GM12878 (cell line): ENCODE measurements around the gene TMOD2. TPM values are rescaled to one million over a fixed set of nuclear protein-coding genes. Genes with fewer than 3 reads are reported as not detected.

Experiments
- ATAC-seq: fragments of 200-7000 bp; cut with Tn5 transposase; 3 replicates; pipeline ENCODE4 v1.9.1; 2020; ENCODE audit warnings: mild to moderate bottlenecking, moderate library complexity
- BruUV-seq: library from RNA; stranded (reverse); fragments of 400-500 nt; replicated peaks from 2 replicates; lab custom pipeline; 2021; lab: Mats Ljungman, UMichigan
- CTCF ChIA-PET: fragments of 300-600 bp; sonication (Branson Sonifier 250); formaldehyde crosslinking; extraction: SDS; loops from one replicate; lab custom pipeline; 2021; ENCODE audit warnings: inconsistent platforms; lab: Yijun Ruan, JAX
- POLR2A ChIA-PET: fragments of 350-600 bp; formaldehyde crosslinking; extraction: SDS; loops from one replicate; lab custom pipeline; 2021; ENCODE audit warnings: inconsistent platforms; lab: Charles Lee
- RAD21 ChIA-PET: fragments of 300-600 bp; sonication (Branson Sonifier 250); formaldehyde crosslinking; loops from one replicate; lab custom pipeline; 2023; ENCODE audit warnings: antibody characterized with exemption; ENCODE audit not compliant: unreplicated experiment; lab: Charles Lee
- SMC1A ChIA-PET: fragments of 300-600 bp; sonication (Branson Sonifier 250); formaldehyde crosslinking; loops from one replicate; lab custom pipeline; 2023; ENCODE audit not compliant: unreplicated experiment, uncharacterized antibody; lab: Charles Lee
- DNase-seq: peaks from one replicate; pipeline ENCODE4 v3.0.0-alpha.2; 2011; ENCODE audit warnings: low read depth, low spot score
- FAIRE-seq: peaks from 3 replicates; lab custom pipeline; 2011; peaks lifted over from hg19 to GRCh38; lab: Jason Lieb, UNC
- H2AFZ ChIP-seq: 2 replicates; pipeline ENCODE4 v1.6.0; 2011; ENCODE audit warnings: low read depth, low read length, control low read depth; ENCODE audit not compliant: control insufficient read depth
- H3K27ac ChIP-seq: 2 replicates; pipeline ENCODE4 v1.5.1; 2011; ENCODE audit warnings: control low read depth; ENCODE audit not compliant: control insufficient read depth, insufficient read depth
- H3K27me3 ChIP-seq, 2 experiments: replicated peaks in 1 of 2; 2 replicates each; pipeline versions ENCODE4 v1.6.0 to v1.6.1; 2011; ENCODE audit warnings: low read length in 1 of 2; ENCODE audit not compliant: control insufficient read depth in 2 of 2, insufficient read depth in 2 of 2
- H3K36me3 ChIP-seq, 2 experiments: 2 replicates each; pipeline ENCODE4 v1.5.1; 2011; ENCODE audit warnings: low read length in 1 of 2; ENCODE audit not compliant: control insufficient read depth in 2 of 2, insufficient read depth in 2 of 2
- H3K4me1 ChIP-seq: 2 replicates; pipeline ENCODE4 v1.6.1; 2011; ENCODE audit warnings: mild to moderate bottlenecking, low read length, moderate library complexity, mixed read lengths; ENCODE audit not compliant: control insufficient read depth, insufficient read depth
- H3K4me2 ChIP-seq: 2 replicates; pipeline ENCODE4 v1.6.0; 2011; ENCODE audit warnings: control low read depth; ENCODE audit not compliant: control insufficient read depth, insufficient read depth
- H3K4me3 ChIP-seq: fragments of 200-600 bp; sonication (generic); 2 replicates; pipeline ENCODE4 v1.5.1; 2016
- H3K79me2 ChIP-seq: 2 replicates; pipeline ENCODE4 v1.6.0; 2011; ENCODE audit warnings: low read length; ENCODE audit not compliant: control insufficient read depth, insufficient read depth
- H3K9ac ChIP-seq: 2 replicates; pipeline ENCODE4 v1.8.0; 2011; ENCODE audit warnings: low read length, control low read depth, mixed read lengths; ENCODE audit not compliant: control insufficient read depth, insufficient read depth
- H3K9me3 ChIP-seq: replicated peaks from 3 replicates; pipeline ENCODE4 v1.5.1; 2011; ENCODE audit warnings: mild to moderate bottlenecking, low read length; ENCODE audit not compliant: control insufficient read depth, insufficient read depth
- H4K20me1 ChIP-seq: 2 replicates; pipeline ENCODE4 v1.6.0; 2011; ENCODE audit not compliant: control insufficient read depth, insufficient read depth
- BACH1 ChIP-seq: fragments of 450-650 bp; IDR thresholded peaks from 2 replicates; pipeline ENCODE4 v1.6.1; 2017; ENCODE audit warnings: mild to moderate bottlenecking, borderline replicate concordance
- CEBPB ChIP-seq, 2 experiments: fragments of 150-350 bp in 1 of 2; IDR thresholded peaks; 2 replicates each; pipeline ENCODE4 v1.6.1; 2012 to 2014; ENCODE audit warnings: low read depth in 2 of 2, low read length in 2 of 2, borderline replicate concordance in 1 of 2, inconsistent platforms in 1 of 2
- CHD1 ChIP-seq: IDR thresholded peaks from 2 replicates; pipeline ENCODE4 v1.6.1; 2012; ENCODE audit warnings: low read depth, low read length, improper control_type of control experiment
- ESRRA ChIP-seq: IDR thresholded peaks from 2 replicates; pipeline ENCODE4 v1.6.1; 2012; ENCODE audit warnings: mild to moderate bottlenecking, low read length, improper control_type of control experiment
- EZH2 ChIP-seq: IDR thresholded peaks from 2 replicates; pipeline ENCODE4 v1.6.1; 2012; ENCODE audit warnings: low read depth, mild to moderate bottlenecking, control low read depth, inconsistent platforms, low read length, borderline replicate concordance; ENCODE audit not compliant: control insufficient read depth
- GATAD2B ChIP-seq: fragments of 450-650 bp; conservative IDR thresholded peaks from 2 replicates; pipeline ENCODE4 v1.6.1; 2017; ENCODE audit warnings: low read depth, mild to moderate bottlenecking, moderate library complexity
- MEF2A ChIP-seq: IDR thresholded peaks from 2 replicates; pipeline ENCODE4 v1.6.1; 2011; ENCODE audit warnings: low read depth, mild to moderate bottlenecking, low read length, moderate library complexity; ENCODE audit not compliant: insufficient read depth
- MYC ChIP-seq: IDR thresholded peaks from 2 replicates; pipeline ENCODE4 v1.6.1; 2011; ENCODE audit warnings: mild to moderate bottlenecking, low read length, moderate library complexity, inconsistent platforms; ENCODE audit not compliant: insufficient read depth, insufficient replicate concordance, insufficient read length, severe bottlenecking
- PAX8 ChIP-seq: fragments of 450-650 bp; IDR thresholded peaks from 2 replicates; pipeline ENCODE4 v1.6.1; 2017; ENCODE audit warnings: mild to moderate bottlenecking, moderate library complexity
- PKNOX1 ChIP-seq: fragments of 450-650 bp; IDR thresholded peaks from 2 replicates; pipeline ENCODE4 v1.6.1; 2016; ENCODE audit warnings: mild to moderate bottlenecking
- POLR2A ChIP-seq: IDR thresholded peaks from 2 replicates; pipeline ENCODE4 v1.6.1; 2011; ENCODE audit warnings: low read depth, mild to moderate bottlenecking, low read length
- RB1 ChIP-seq: fragments of 450-650 bp; formaldehyde crosslinking; IDR thresholded peaks from 2 replicates; pipeline ENCODE4 v1.6.1; 2017; ENCODE audit warnings: mild to moderate bottlenecking, borderline replicate concordance
- TCF3 ChIP-seq: IDR thresholded peaks from 2 replicates; pipeline ENCODE4 v1.6.1; 2012; ENCODE audit warnings: low read depth, mild to moderate bottlenecking, low read length, borderline replicate concordance; ENCODE audit not compliant: insufficient read depth
- TCF7 ChIP-seq: IDR thresholded peaks from 2 replicates; pipeline ENCODE4 v1.6.1; 2014; ENCODE audit warnings: antibody characterized with exemption, borderline replicate concordance
- WRNIP1 ChIP-seq: IDR thresholded peaks from 2 replicates; pipeline ENCODE4 v1.6.1; 2011; ENCODE audit warnings: low read depth, low read length, improper control_type of control experiment, borderline replicate concordance
- WGBS: methylation state at CpG from one replicate; pipeline ENCODE4 v1.1.6; 2016; ENCODE audit warnings: low lambda C conversion rate; ENCODE audit not compliant: insufficient replicate concordance, insufficient coverage; ENCODE audit errors: missing lambda C conversion rate; 5-methylcytosine and 5-hydroxymethylcytosine counted together
- in situ Hi-C: fragments of 300-500 bp; cut with MboI; formaldehyde crosslinking; loops from 9 replicates; pipeline ENCODE4 v1.14.3; 2018; ENCODE audit warnings: mixed read lengths
- intact Hi-C: fragments of 100-400 bp; cut with micrococcal nuclease; formaldehyde crosslinking; loops from one replicate; pipeline ENCODE4 v1.14.2; 2022; ENCODE audit not compliant: unreplicated experiment
- polyA plus RNA-seq, 11 experiments: library from polyadenylated mRNA; depleted of rRNA in 4 of 11; unstranded in 6 of 11; stranded (reverse) in 5 of 11; fragments of >200 nt; fragmentation: Nextera tagmentation in 4 of 11; fragmentation: Illumina TruSeq in 1 of 11; extraction: Ambion mirVana in 4 of 11; extraction: Trizol in 1 of 11; gene quantifications; 1 replicate in 1 of 11; 2 replicates in 10 of 11; pipeline versions ENCODE4 v1.2.1 to v1.2.3, GENCODE V29; 2011 to 2016; ENCODE audit warnings: inconsistent platforms in 2 of 11, missing spikeins in 2 of 11, low read depth in 1 of 11
- total RNA-seq, 4 experiments: library from RNA; depleted of rRNA in 3 of 4; stranded (reverse); fragments of >200 nt in 3 of 4; fragmentation: Illumina TruSeq in 1 of 4; extraction: Trizol in 1 of 4; gene quantifications; 2 replicates each; pipeline versions ENCODE4 v1.2.1 to v1.2.3, GENCODE V29; 2013 to 2021
- TF ChIP-seq, protein P1 (sequence below): fragments of 450-650 bp; IDR thresholded peaks from 2 replicates; pipeline ENCODE4 v1.6.1; 2017; ENCODE audit warnings: antibody characterized with exemption, mild to moderate bottlenecking, moderate library complexity
- TF ChIP-seq, protein P2 (sequence below): fragments of 450-650 bp; IDR thresholded peaks from 2 replicates; pipeline ENCODE4 v1.6.1; 2017; ENCODE audit warnings: borderline replicate concordance

Gene TMOD2
- total and polyA plus RNA-seq, 10 of the 15 experiments (the other 5 are each of a cell fraction or from before 2014, with no cell fraction given) = 0.61 to 15.2 (median 6.3) TPM

DNA sequence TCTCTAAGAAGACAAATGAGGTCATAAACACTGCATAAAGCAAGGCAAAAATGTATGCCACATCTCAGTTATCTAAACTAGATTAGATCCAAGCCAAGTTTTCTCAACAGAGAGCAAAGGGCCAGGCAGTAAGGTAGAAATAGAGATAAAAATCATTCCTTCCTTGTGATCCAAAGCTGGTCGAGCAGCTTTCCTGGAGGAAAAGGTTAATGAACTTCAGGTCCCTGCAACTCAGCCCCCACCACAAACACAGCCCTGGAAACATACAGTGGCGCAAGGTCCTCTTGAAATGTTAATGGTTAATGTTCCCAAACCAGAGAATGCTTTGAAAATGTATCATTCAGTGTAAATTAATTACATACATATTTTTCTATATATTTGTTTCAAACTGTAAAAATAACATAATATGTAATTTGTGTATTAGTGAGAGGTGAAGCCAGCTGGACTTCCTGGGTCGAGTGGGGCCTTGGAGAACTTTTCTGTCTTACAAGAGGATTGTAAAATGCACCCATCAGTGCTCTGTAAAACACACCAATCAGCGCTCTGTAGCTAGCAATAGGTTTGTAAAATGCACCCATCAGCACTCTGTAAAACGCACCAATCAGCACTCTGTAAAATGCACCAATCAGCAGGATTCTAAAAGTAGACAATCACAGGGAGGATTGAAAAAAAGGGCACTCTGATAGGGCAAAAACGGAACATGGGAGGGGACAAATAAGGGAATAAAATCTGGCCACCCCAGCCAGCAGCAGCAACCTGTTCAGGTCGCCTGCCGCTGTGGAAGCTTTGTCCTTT is 31.0 kb upstream of the TMOD2 start:
- no peak for DNase-seq
- no peak overlapping the region for H3K27ac ChIP-seq
- ChIA-PET SMC1A (interaction anchor here (1.4 kb wide), 1 partner anchor 25 kb away, joined by 5 read pairs; no protein-coding TSS in a partner anchor), CTCF (interaction anchor here (2.0 kb wide), 1 partner anchor 11 kb away, joined by 6 read pairs; no protein-coding TSS in a partner anchor), POLR2A (no interaction called here), RAD21 (interaction anchor here (0.9 kb wide), 1 partner anchor 56 kb away, joined by 3 read pairs; no protein-coding TSS in a partner anchor)
- H3K4me2 ChIP-seq = no peak overlapping the region
- no TSS peak for BruUV-seq
- FAIRE-seq = no peak
- H2AFZ ChIP-seq = no peak overlapping the region
- H3K27me3 ChIP-seq = no peaks in the 10 kb centered on the region
- no peak overlapping the region for H3K9ac ChIP-seq
- intact Hi-C loops (no loop called here), in situ Hi-C loops (no loop called here)
- no peaks in the 10 kb centered on the region for H3K4me1 ChIP-seq
- no peaks in the 10 kb centered on the region for H3K9me3 ChIP-seq
- H3K36me3 ChIP-seq = peaks cover 0 to 9% of the 10 kb centered on the region in 2 experiments; a peak in 3 of 4 replicates
- no peak overlapping the region for H3K4me3 ChIP-seq
- no peak for ATAC-seq
- no peaks in the 10 kb centered on the region for H4K20me1 ChIP-seq
- H3K79me2 ChIP-seq = peaks cover 3% of the 10 kb centered on the region; the same call in 1 of the 2 replicates
- 83% methylated on average over 8 of the region's 8 CpGs for WGBS
- TF ChIP-seq CEBPB (IDR thresholded peaks at IDR 0.05; ENCODE audit: borderline replicate concordance in 1 of 2, low read depth in 2 of 2, low read length in 2 of 2) = no peak
- TF ChIP-seq TCF3 = no peak
- TF ChIP-seq TCF7 = no peak
- TF ChIP-seq WRNIP1 = no peak
- TF ChIP-seq, protein P1, sequence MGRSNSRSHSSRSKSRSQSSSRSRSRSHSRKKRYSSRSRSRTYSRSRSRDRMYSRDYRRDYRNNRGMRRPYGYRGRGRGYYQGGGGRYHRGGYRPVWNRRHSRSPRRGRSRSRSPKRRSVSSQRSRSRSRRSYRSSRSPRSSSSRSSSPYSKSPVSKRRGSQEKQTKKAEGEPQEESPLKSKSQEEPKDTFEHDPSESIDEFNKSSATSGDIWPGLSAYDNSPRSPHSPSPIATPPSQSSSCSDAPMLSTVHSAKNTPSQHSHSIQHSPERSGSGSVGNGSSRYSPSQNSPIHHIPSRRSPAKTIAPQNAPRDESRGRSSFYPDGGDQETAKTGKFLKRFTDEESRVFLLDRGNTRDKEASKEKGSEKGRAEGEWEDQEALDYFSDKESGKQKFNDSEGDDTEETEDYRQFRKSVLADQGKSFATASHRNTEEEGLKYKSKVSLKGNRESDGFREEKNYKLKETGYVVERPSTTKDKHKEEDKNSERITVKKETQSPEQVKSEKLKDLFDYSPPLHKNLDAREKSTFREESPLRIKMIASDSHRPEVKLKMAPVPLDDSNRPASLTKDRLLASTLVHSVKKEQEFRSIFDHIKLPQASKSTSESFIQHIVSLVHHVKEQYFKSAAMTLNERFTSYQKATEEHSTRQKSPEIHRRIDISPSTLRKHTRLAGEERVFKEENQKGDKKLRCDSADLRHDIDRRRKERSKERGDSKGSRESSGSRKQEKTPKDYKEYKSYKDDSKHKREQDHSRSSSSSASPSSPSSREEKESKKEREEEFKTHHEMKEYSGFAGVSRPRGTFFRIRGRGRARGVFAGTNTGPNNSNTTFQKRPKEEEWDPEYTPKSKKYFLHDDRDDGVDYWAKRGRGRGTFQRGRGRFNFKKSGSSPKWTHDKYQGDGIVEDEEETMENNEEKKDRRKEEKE = no peak
- no peak for TF ChIP-seq RB1
- no peak for TF ChIP-seq BACH1
- TF ChIP-seq, protein P2, sequence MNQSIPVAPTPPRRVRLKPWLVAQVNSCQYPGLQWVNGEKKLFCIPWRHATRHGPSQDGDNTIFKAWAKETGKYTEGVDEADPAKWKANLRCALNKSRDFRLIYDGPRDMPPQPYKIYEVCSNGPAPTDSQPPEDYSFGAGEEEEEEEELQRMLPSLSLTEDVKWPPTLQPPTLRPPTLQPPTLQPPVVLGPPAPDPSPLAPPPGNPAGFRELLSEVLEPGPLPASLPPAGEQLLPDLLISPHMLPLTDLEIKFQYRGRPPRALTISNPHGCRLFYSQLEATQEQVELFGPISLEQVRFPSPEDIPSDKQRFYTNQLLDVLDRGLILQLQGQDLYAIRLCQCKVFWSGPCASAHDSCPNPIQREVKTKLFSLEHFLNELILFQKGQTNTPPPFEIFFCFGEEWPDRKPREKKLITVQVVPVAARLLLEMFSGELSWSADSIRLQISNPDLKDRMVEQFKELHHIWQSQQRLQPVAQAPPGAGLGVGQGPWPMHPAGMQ = no peak
- TF ChIP-seq CHD1 = no peak
- no peak for TF ChIP-seq PKNOX1
- no peak for TF ChIP-seq PAX8
- TF ChIP-seq EZH2 = no peak
- no peak for TF ChIP-seq GATAD2B
- no peak for TF ChIP-seq MYC
- TF ChIP-seq ESRRA = no peak
- no peak for TF ChIP-seq MEF2A
- TF ChIP-seq POLR2A = no peak
